HEK293T (cell line): ENCODE measurements around the gene XPNPEP2.

Experiments used
- BHLHE40 ChIP-seq: fragments of 450-650 bp; IDR thresholded peaks from 2 replicates; pipeline ENCODE4 v1.6.1; 2016; ENCODE audit warnings: mild to moderate bottlenecking, moderate library complexity, borderline replicate concordance
- ELF4 ChIP-seq: fragments of 450-650 bp; IDR thresholded peaks from 2 replicates; pipeline ENCODE4 v1.6.1; 2017; ENCODE audit warnings: antibody characterized with exemption
- L3MBTL2 ChIP-seq: fragments of 450-650 bp; conservative IDR thresholded peaks from 2 replicates; pipeline ENCODE4 v1.6.1; 2016; ENCODE audit warnings: mild to moderate bottlenecking
- NFRKB ChIP-seq: fragments of 450-650 bp; IDR thresholded peaks from 2 replicates; pipeline ENCODE4 v1.6.1; 2016; ENCODE audit warnings: mild to moderate bottlenecking, moderate library complexity
- TARDBP ChIP-seq: fragments of 450-650 bp; IDR thresholded peaks from 2 replicates; pipeline ENCODE4 v1.6.1; 2016

DNA sequence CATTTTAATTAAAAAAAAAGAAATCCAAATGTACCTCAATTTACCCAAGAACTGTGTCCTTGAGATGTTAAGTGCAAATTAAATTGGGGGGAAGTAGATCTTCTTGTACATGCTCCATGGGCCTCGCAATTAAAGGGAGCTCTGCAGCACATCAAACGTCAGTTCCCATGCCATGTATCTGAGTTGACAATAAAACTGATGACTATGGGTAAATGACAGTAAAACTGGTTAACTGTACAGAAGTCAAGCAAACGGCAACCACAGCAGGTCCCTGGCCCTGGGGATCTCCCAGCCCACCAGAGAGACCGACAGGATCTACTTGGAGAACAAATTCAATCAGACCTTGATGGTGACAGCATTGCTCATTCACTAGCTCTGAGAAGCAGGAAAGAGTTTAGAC, 32.8 kb upstream of the XPNPEP2 start:
- TF ChIP-seq TARDBP (no peak), BHLHE40 (no peak), NFRKB (no peak), L3MBTL2 (no peak), ELF4 (no peak)
